Measurements from ENCODE around the gene TRNP1. TPM values are rescaled to one million over a fixed set of nuclear protein-coding genes. Genes with fewer than 3 reads are reported as not detected.

TRNP1 gene
- polyA plus RNA-seq, 1 donor from 2014 or later: 11.0 TPM

DNA sequence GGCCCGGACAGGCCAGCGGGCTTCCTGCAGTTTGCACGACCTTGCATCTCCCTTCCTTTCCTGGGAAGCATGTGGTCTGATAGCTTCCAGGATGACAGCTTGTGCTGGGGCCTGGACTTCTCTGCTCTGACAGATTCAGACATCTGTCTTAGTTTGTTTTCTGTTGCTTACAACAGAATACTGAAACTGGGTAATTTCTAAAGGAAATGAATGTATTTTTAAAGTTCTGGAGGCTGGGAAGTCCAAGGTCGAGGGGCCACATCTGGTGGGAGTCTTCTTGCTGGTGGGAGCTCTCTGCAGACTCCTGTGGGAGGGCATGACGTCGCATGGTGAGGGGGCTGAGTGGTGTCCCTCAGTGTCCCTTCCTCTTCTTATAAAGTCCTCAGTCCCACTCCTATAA is 54.4 kb downstream of the TRNP1 start:
- no peaks in the 10 kb centered on the region for H3K79me2 ChIP-seq (replicated peaks; ENCODE audit: insufficient read depth, low read length)
- no peak overlapping the region for H2AFZ ChIP-seq (ENCODE audit: low read depth, low read length)
- H3K36me3 ChIP-seq (ENCODE audit: insufficient read depth, low read length): no peaks in the 10 kb centered on the region
- H3K27me3 ChIP-seq (ENCODE audit: insufficient read depth, low read depth, low read length): no peaks in the 10 kb centered on the region
- H3K27ac ChIP-seq (ENCODE audit: low read length): no peak overlapping the region
- TF ChIP-seq RAD21 (conservative IDR thresholded peaks at IDR 0.05) (no peak), MXI1 (conservative IDR thresholded peaks at IDR 0.05; ENCODE audit: poor library complexity, severe bottlenecking) (no peak), POLR2AphosphoS5 (IDR thresholded peaks at IDR 0.05) (no peak), EZH2 (IDR thresholded peaks at IDR 0.05; ENCODE audit: borderline replicate concordance, insufficient read depth, low read length, poor library complexity, severe bottlenecking) (no peak), TAF1 (IDR thresholded peaks at IDR 0.05; ENCODE audit: low read depth) (no peak), EP300 (conservative IDR thresholded peaks at IDR 0.05; ENCODE audit: poor library complexity, severe bottlenecking) (no peak), CTCF (IDR thresholded peaks at IDR 0.05; ENCODE audit: poor library complexity, severe bottlenecking) (no peak), SMC3 (conservative IDR thresholded peaks at IDR 0.05; ENCODE audit: poor library complexity) (no peak)
- TF ChIP-seq, protein P1, sequence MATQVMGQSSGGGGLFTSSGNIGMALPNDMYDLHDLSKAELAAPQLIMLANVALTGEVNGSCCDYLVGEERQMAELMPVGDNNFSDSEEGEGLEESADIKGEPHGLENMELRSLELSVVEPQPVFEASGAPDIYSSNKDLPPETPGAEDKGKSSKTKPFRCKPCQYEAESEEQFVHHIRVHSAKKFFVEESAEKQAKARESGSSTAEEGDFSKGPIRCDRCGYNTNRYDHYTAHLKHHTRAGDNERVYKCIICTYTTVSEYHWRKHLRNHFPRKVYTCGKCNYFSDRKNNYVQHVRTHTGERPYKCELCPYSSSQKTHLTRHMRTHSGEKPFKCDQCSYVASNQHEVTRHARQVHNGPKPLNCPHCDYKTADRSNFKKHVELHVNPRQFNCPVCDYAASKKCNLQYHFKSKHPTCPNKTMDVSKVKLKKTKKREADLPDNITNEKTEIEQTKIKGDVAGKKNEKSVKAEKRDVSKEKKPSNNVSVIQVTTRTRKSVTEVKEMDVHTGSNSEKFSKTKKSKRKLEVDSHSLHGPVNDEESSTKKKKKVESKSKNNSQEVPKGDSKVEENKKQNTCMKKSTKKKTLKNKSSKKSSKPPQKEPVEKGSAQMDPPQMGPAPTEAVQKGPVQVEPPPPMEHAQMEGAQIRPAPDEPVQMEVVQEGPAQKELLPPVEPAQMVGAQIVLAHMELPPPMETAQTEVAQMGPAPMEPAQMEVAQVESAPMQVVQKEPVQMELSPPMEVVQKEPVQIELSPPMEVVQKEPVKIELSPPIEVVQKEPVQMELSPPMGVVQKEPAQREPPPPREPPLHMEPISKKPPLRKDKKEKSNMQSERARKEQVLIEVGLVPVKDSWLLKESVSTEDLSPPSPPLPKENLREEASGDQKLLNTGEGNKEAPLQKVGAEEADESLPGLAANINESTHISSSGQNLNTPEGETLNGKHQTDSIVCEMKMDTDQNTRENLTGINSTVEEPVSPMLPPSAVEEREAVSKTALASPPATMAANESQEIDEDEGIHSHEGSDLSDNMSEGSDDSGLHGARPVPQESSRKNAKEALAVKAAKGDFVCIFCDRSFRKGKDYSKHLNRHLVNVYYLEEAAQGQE (IDR thresholded peaks at IDR 0.05; ENCODE audit: borderline replicate concordance): no peak
- H3K4me2 ChIP-seq (ENCODE audit: low read length): no peak overlapping the region
- no peak overlapping the region for H3K4me3 ChIP-seq (ENCODE audit: low read length)
- H3F3A ChIP-seq (ENCODE audit: insufficient read depth, low read length, poor library complexity, severe bottlenecking): no peaks in the 10 kb centered on the region
- H3K9me3 ChIP-seq (ENCODE audit: low read length): no peaks in the 10 kb centered on the region
- no peaks in the 10 kb centered on the region for H3K9me2 ChIP-seq (ENCODE audit: insufficient read depth, low read length)
- no peak overlapping the region for H3K9ac ChIP-seq (ENCODE audit: low read length)
- H4K20me1 ChIP-seq (ENCODE audit: insufficient read depth): no peaks in the 10 kb centered on the region

DNA sequence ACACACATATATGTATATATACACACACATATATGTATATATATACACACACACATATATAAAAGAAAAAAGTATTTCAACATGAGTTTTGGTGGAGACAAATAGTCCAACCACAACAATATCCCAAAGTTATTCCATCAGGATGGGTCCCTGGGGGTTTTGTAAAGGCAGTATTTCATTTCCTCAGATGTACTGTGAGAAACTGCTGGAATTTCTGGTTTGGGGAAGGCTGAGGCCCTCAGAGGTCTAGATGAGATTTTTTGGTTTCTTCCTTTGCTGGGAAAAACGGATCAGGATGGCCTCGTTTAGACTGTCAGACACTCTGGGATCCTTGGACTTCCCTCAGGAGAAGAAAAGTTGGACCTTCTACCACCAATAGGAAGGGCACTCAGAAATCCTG is 55.6 kb downstream of the TRNP1 start:
- no peaks in the 10 kb centered on the region for H4K20me1 ChIP-seq (ENCODE audit: insufficient read depth)
- no peaks in the 10 kb centered on the region for H3K27me3 ChIP-seq (ENCODE audit: insufficient read depth, low read depth, low read length)
- H3K27ac ChIP-seq (ENCODE audit: low read length): no peak overlapping the region
- no peak overlapping the region for H2AFZ ChIP-seq (ENCODE audit: low read depth, low read length)
- no peak overlapping the region for H3K9ac ChIP-seq (ENCODE audit: low read length)
- no peaks in the 10 kb centered on the region for H3F3A ChIP-seq (ENCODE audit: insufficient read depth, low read length, poor library complexity, severe bottlenecking)
- no peak overlapping the region for H3K4me2 ChIP-seq (ENCODE audit: low read length)
- H3K4me3 ChIP-seq (ENCODE audit: low read length): no peak overlapping the region
- no peaks in the 10 kb centered on the region for H3K36me3 ChIP-seq (ENCODE audit: insufficient read depth, low read length)
- no peaks in the 10 kb centered on the region for H3K79me2 ChIP-seq (replicated peaks; ENCODE audit: insufficient read depth, low read length)
- H3K9me2 ChIP-seq (ENCODE audit: insufficient read depth, low read length): no peaks in the 10 kb centered on the region
- H3K9me3 ChIP-seq (ENCODE audit: low read length): no peaks in the 10 kb centered on the region
- TF ChIP-seq TAF1 (IDR thresholded peaks at IDR 0.05; ENCODE audit: low read depth) (no peak), MXI1 (conservative IDR thresholded peaks at IDR 0.05; ENCODE audit: poor library complexity, severe bottlenecking) (no peak), RAD21 (conservative IDR thresholded peaks at IDR 0.05) (no peak), POLR2AphosphoS5 (IDR thresholded peaks at IDR 0.05) (no peak), CTCF (IDR thresholded peaks at IDR 0.05; ENCODE audit: poor library complexity, severe bottlenecking) (no peak), SMC3 (conservative IDR thresholded peaks at IDR 0.05; ENCODE audit: poor library complexity) (no peak), EZH2 (IDR thresholded peaks at IDR 0.05; ENCODE audit: borderline replicate concordance, insufficient read depth, low read length, poor library complexity, severe bottlenecking) (no peak), EP300 (conservative IDR thresholded peaks at IDR 0.05; ENCODE audit: poor library complexity, severe bottlenecking) (no peak)
- TF ChIP-seq, protein P1 (IDR thresholded peaks at IDR 0.05; ENCODE audit: borderline replicate concordance): no peak
